Measurements from ENCODE around the gene FAM117A. TPM values are rescaled to one million over a fixed set of nuclear protein-coding genes. Genes with fewer than 3 reads are reported as not detected.

FAM117A gene
- total RNA-seq, 2 experiments from 2014 or later = 30.6 to 34.1 TPM

GRCh38 chr17:49747632-49748031 lies 16.3 kb downstream of the FAM117A start:
- POLR2A ChIA-PET = interaction anchor here (0.7 kb wide), 1 partner anchor 9 kb away, joined by 3 read pairs; no protein-coding TSS in a partner anchor
- peak overlapping the region; percentile 92 for H3K27ac Mint-ChIP-seq

GRCh38 chr17:49746791-49747490 lies 17.0 kb downstream of the FAM117A start:
- CTCF ChIA-PET = interaction anchor here (0.8 to 5.4 kb wide), 10 partner anchors 10 to 177 kb away, joined by 3 to 50 read pairs (median 4); partner anchors contain the start of genes FAM117A, KAT7 and SLC35B1
- Mint-ChIP-seq H3K27me3 (no peaks in the 10 kb centered on the region), H3K9me3 (peaks cover 3% of the 10 kb centered on the region), H3K36me3 (ENCODE audit: low read depth) (peaks cover 55% of the 10 kb centered on the region), H3K4me3 (peak overlapping the region; percentile 73), H3K27ac (peak overlapping the region; percentile 92), H3K4me1 (peaks cover 76% of the 10 kb centered on the region)
- POLR2A ChIA-PET = interaction anchor here (0.7 to 1.0 kb wide), 2 partner anchors 10 to 41 kb away, joined by 3 to 4 read pairs; partner anchors contain the start of gene KAT7
- DNase-seq = peak; percentile 37

More at GRCh38 chr17:49747632-49748031, 16.3 kb downstream of the FAM117A start:
- Mint-ChIP-seq H3K27me3 (no peaks in the 10 kb centered on the region), H3K36me3 (ENCODE audit: low read depth) (peaks cover 52% of the 10 kb centered on the region), H3K4me1 (peaks cover 75% of the 10 kb centered on the region), H3K9me3 (peaks cover 3% of the 10 kb centered on the region), H3K4me3 (peak overlapping the region; percentile 73)
- CTCF ChIA-PET = interaction anchor here (0.8 to 5.4 kb wide), 13 partner anchors 10 to 178 kb away, joined by 3 to 50 read pairs (median 4); partner anchors contain the start of genes FAM117A, KAT7 and SLC35B1
- DNase-seq = no peak

- CTCF ChIA-PET = interaction anchor here (2.9 kb wide), 1 partner anchor 176 kb away, joined by 14 read pairs; no protein-coding TSS in a partner anchor
- POLR2A ChIA-PET = no interaction called here
- peaks cover 87% of the 10 kb centered on the region for H3K4me1 Mint-ChIP-seq
- peak overlapping the region; percentile 92 for H3K27ac Mint-ChIP-seq
- DNase-seq = no peak
- H3K36me3 Mint-ChIP-seq (ENCODE audit: low read depth) = peaks cover 66% of the 10 kb centered on the region
- no peaks in the 10 kb centered on the region for H3K27me3 Mint-ChIP-seq
- H3K9me3 Mint-ChIP-seq = peaks cover 3% of the 10 kb centered on the region
- peak overlapping the region; percentile 73 for H3K4me3 Mint-ChIP-seq
Measured at GRCh38 chr17:49745175-49746139, 18.5 kb downstream of the FAM117A start.

DNA sequence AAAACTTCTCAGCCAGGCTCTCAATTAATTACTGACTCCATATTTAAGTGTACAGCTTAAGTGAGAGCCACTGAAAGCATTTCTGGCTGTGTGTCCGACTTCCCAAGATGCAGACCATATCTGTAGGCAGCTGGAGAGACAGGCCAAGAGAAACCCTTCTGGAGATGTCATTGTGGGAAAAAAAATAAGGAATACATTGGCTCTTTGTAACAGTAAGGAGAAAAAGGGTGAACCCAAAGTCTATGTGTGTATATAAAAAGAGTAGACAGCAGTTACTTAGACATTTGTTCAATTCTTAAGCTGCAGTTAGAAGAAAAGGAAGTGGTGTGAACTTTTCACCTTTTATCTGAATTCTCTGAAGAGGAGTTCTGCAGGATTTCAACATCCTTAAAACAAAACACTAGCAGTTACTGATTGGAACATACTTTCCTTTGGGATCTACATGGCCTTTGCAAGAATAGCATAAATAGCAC lies 21.7 kb downstream of the FAM117A start:
- H3K9me3 Mint-ChIP-seq = peaks cover 3% of the 10 kb centered on the region
- no peaks in the 10 kb centered on the region for H3K27me3 Mint-ChIP-seq
- DNase-seq = no peak
- H3K4me1 Mint-ChIP-seq = peaks cover 86% of the 10 kb centered on the region
- CTCF ChIA-PET = interaction anchor here (1.1 to 2.3 kb wide), 8 partner anchors 11 to 173 kb away, joined by 3 to 7 read pairs (median 3); partner anchors contain the start of gene SLC35B1
- H3K4me3 Mint-ChIP-seq = peak overlapping the region; percentile 89
- peaks cover 60% of the 10 kb centered on the region for H3K36me3 Mint-ChIP-seq (ENCODE audit: low read depth)
- peak overlapping the region; percentile 100 for H3K27ac Mint-ChIP-seq
- POLR2A ChIA-PET = no interaction called here

DNA sequence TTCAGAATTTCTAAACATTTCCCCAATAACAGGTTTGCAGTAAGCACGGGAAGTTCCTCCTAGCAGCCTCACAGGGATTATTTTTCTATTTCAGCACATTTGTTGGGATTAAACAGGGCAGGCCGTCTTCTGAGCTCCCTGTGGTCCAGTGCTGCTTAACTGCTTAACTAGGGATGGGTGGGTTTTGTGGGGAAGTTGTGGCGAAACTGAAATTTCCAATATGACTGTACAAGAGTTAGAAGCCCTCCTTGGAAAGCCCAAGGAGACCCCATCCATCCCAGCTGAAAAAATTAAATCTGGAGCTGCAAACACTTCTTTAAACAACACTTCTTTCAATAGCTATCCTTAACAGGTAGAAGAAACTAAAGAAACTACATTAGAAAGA lies 22.2 kb downstream of the FAM117A start:
- H3K4me3 Mint-ChIP-seq = peak overlapping the region; percentile 89
- peaks cover 61% of the 10 kb centered on the region for H3K36me3 Mint-ChIP-seq (ENCODE audit: low read depth)
- ChIA-PET CTCF (interaction anchor here (1.1 to 2.3 kb wide), 6 partner anchors 11 to 172 kb away, joined by 3 to 7 read pairs (median 4); no protein-coding TSS in a partner anchor), POLR2A (no interaction called here)
- peak overlapping the region; percentile 100 for H3K27ac Mint-ChIP-seq
- no peak for DNase-seq
- peaks cover 3% of the 10 kb centered on the region for H3K9me3 Mint-ChIP-seq
- peaks cover 86% of the 10 kb centered on the region for H3K4me1 Mint-ChIP-seq
- no peaks in the 10 kb centered on the region for H3K27me3 Mint-ChIP-seq

DNA sequence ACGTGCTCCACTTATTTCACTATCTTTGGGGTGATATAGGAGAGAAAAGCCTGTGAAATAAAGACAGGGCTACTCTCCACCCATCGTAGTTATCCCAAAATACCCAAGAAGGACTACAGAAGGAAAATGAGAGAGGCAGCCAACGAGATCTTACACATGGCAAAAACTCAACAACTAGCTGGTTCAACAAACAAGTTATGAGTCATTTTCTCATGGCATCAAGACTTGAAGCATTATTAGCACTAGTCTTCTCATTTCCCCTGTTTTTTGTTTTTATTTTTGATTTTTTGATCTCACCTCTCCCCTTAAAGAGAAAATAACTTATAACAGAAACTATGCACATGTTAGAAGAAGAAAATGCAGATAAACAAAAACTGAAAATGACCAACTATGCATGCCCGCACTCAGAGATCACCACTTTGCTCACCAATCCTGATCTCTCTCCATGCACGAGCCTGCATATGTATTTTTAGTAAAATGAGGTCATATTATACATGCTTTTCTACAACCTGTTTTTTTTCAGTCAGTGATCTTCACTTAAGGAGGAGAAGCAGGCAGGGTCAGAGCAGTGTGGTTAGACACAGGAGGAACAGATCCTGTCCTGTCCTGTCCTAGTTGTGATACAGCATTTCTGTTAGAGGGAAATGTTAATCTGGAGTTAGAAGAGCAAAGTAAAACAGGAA lies 22.8 kb downstream of the FAM117A start:
- POLR2A ChIA-PET = no interaction called here
- Mint-ChIP-seq H3K4me3 (peak overlapping the region; percentile 89), H3K27ac (peak overlapping the region; percentile 100)

GRCh38 chr17:49739641-49740271 lies 24.2 kb downstream of the FAM117A start:
- Mint-ChIP-seq H3K36me3 (ENCODE audit: low read depth) (peaks cover 51% of the 10 kb centered on the region), H3K27ac (peak overlapping the region; percentile 100), H3K4me3 (peak overlapping the region; percentile 89), H3K9me3 (no peaks in the 10 kb centered on the region), H3K27me3 (no peaks in the 10 kb centered on the region), H3K4me1 (peaks cover 73% of the 10 kb centered on the region)
- peak; percentile 95 for DNase-seq
- ChIA-PET POLR2A (no interaction called here), CTCF (interaction anchor here (0.8 to 2.6 kb wide), 7 partner anchors 10 to 40 kb away, joined by 3 to 8 read pairs (median 4); partner anchors contain the start of genes FAM117A and SLC35B1)

More for the DNA sequence above, 22.8 kb downstream of the FAM117A start:
- H3K27me3 Mint-ChIP-seq = no peaks in the 10 kb centered on the region
- CTCF ChIA-PET = interaction anchor here (1.1 to 2.3 kb wide), 7 partner anchors 10 to 172 kb away, joined by 3 to 7 read pairs (median 4); partner anchors contain the start of gene FAM117A
- H3K9me3 Mint-ChIP-seq = peaks cover 3% of the 10 kb centered on the region
- H3K36me3 Mint-ChIP-seq (ENCODE audit: low read depth) = peaks cover 62% of the 10 kb centered on the region
- peaks cover 85% of the 10 kb centered on the region for H3K4me1 Mint-ChIP-seq
- DNase-seq = no peak

GRCh38 chr17:49738456-49739163 lies 25.3 kb downstream of the FAM117A start:
- Mint-ChIP-seq H3K27me3 (no peaks in the 10 kb centered on the region), H3K36me3 (ENCODE audit: low read depth) (peaks cover 53% of the 10 kb centered on the region), H3K4me3 (peak overlapping the region; percentile 89), H3K4me1 (peaks cover 74% of the 10 kb centered on the region), H3K27ac (peak overlapping the region; percentile 100), H3K9me3 (no peaks in the 10 kb centered on the region)
- DNase-seq = no peak
- POLR2A ChIA-PET = no interaction called here
- CTCF ChIA-PET = interaction anchor here (1.0 to 2.6 kb wide), 6 partner anchors 9 to 38 kb away, joined by 3 to 8 read pairs (median 5); partner anchors contain the start of gene FAM117A

DNA sequence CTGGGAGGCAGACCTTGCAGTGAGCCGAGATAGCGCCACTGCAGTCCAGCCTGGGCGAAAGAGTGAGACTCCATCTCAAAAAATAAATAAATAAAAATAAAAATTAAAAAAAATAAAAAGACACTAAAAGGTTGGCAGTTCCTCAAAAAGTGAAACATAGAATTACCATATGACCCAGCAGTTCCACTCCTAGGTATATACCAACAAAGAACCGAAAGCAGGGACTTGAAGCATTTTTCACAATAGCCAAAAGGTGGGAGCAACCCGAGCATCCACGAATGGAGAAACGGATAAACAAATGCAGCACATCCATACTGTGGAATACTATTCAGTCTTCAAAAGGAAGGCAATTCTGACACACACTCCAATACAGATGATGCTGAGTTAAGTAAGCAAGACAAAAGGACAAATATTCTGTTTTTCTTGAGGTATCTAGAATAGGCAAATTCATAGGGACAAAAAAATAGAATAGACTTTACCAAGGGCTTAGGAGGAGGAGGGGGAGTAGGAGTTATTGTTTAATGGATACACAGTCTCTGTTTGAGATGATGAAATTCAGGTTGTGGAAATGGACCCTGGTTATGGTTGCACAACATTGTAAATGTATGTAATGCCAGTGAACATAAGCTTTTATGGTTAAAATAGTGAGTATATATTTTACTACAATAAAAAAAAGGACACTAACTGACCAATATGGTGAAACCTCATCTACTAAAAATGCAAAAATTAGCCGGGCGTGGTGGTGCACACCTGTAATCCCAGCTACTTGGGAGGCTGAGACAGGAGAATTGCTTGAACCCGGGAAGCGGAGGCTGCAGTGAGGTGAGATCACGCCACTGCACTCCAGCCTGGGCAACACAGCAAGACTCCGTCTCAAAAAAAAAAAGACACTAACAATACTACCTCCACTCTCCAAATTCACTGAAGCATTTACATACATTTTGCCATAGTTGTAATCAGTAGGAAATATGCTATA lies 29.1 kb downstream of the FAM117A start:
- ChIA-PET POLR2A (no interaction called here), CTCF (interaction anchor here (0.8 kb wide), 1 partner anchor 38 kb away, joined by 7 read pairs; no protein-coding TSS in a partner anchor)
- Mint-ChIP-seq H3K9me3 (no peaks in the 10 kb centered on the region), H3K27ac (no peak overlapping the region), H3K4me3 (no peak overlapping the region), H3K27me3 (no peaks in the 10 kb centered on the region), H3K4me1 (peaks cover 58% of the 10 kb centered on the region), H3K36me3 (ENCODE audit: low read depth) (peaks cover 50% of the 10 kb centered on the region)
- DNase-seq = no peak

GRCh38 chr17:49731435-49731831 lies 32.5 kb downstream of the FAM117A start:
- peaks cover 41% of the 10 kb centered on the region for H3K4me1 Mint-ChIP-seq
- DNase-seq = no peak
- ChIA-PET POLR2A (no interaction called here), CTCF (interaction anchor here (0.9 to 2.2 kb wide), 4 partner anchors 10 to 21 kb away, joined by 3 to 7 read pairs (median 6); no protein-coding TSS in a partner anchor)
- H3K9me3 Mint-ChIP-seq = no peaks in the 10 kb centered on the region
- no peaks in the 10 kb centered on the region for H3K27me3 Mint-ChIP-seq
- H3K36me3 Mint-ChIP-seq (ENCODE audit: low read depth) = peaks cover 54% of the 10 kb centered on the region
- no peak overlapping the region for H3K27ac Mint-ChIP-seq
- no peak overlapping the region for H3K4me3 Mint-ChIP-seq
